DOHH2 (cell line): ENCODE measurements around the gene TLR7.

Experiments
- H3F3A ChIP-seq: fragments of 200-600 bp; sonication (generic), shearing (Covaris generic); 2 replicates; pipeline ENCODE4 v1.6.0; 2016; ENCODE audit warnings: antibody characterized with exemption, mild to moderate bottlenecking; ENCODE audit not compliant: control insufficient read depth, insufficient read depth
- H3K27ac ChIP-seq: fragments of 200-600 bp; sonication (generic); 2 replicates; pipeline ENCODE4 v1.5.1; 2014; ENCODE audit warnings: low read depth, mild to moderate bottlenecking, low read length, moderate library complexity
- H3K27me3 ChIP-seq: fragments of 200-600 bp; sonication (generic); 2 replicates; pipeline ENCODE4 v1.6.1; 2014; ENCODE audit warnings: mild to moderate bottlenecking, low read length, mixed read lengths; ENCODE audit not compliant: control insufficient read depth
- H3K36me3 ChIP-seq: fragments of 200-600 bp; sonication (generic); 2 replicates; pipeline ENCODE4 v1.6.1; 2014; ENCODE audit warnings: mild to moderate bottlenecking, low read length, moderate library complexity, mixed read lengths; ENCODE audit not compliant: control insufficient read depth
- H3K4me1 ChIP-seq: fragments of 200-600 bp; sonication (generic); 2 replicates; pipeline ENCODE4 v1.6.1; 2014; ENCODE audit warnings: mild to moderate bottlenecking, low read length, mixed read lengths; ENCODE audit not compliant: control insufficient read depth
- H3K4me2 ChIP-seq: fragments of 200-600 bp; sonication (generic); 2 replicates; pipeline ENCODE4 v1.6.0; 2014; ENCODE audit warnings: mild to moderate bottlenecking, low read length, moderate library complexity
- H3K4me3 ChIP-seq: fragments of 200-600 bp; sonication (generic); 2 replicates; pipeline ENCODE4 v1.5.1; 2014; ENCODE audit warnings: mild to moderate bottlenecking, low read length, mixed read lengths
- H3K79me2 ChIP-seq: fragments of 200-600 bp; sonication (generic); 2 replicates; pipeline ENCODE4 v1.6.1; 2014; ENCODE audit warnings: mild to moderate bottlenecking, low read length, mixed read lengths; ENCODE audit not compliant: control insufficient read depth
- H3K9me2 ChIP-seq: fragments of 200-600 bp; sonication (generic); replicated peaks from 2 replicates; pipeline ENCODE4 v1.6.1; 2014; ENCODE audit warnings: mild to moderate bottlenecking, low read length, mixed read lengths; ENCODE audit not compliant: control insufficient read depth
- H3K9me3 ChIP-seq: fragments of 200-600 bp; sonication (generic); 2 replicates; pipeline ENCODE4 v1.6.1; 2014; ENCODE audit warnings: antibody characterized with exemption, low read length, mixed read lengths; ENCODE audit not compliant: control insufficient read depth, insufficient read depth
- H4K20me1 ChIP-seq: fragments of 200-600 bp; sonication (generic); 2 replicates; pipeline ENCODE4 v1.6.0; 2014; ENCODE audit warnings: low read depth, mild to moderate bottlenecking, antibody characterized with exemption, low read length, moderate library complexity; ENCODE audit not compliant: control insufficient read depth, insufficient read depth
- EZH2phosphoT487 ChIP-seq: fragments of 200-600 bp; sonication (generic); IDR thresholded peaks from 2 replicates; pipeline ENCODE4 v1.6.1; 2017; ENCODE audit warnings: borderline replicate concordance, mild to moderate bottlenecking, antibody characterized with exemption, low read length, moderate library complexity, mixed read lengths
- TF ChIP-seq, protein P1 (sequence below): fragments of 200-600 bp; sonication (generic); IDR thresholded peaks from one replicate; pipeline ENCODE4 v1.5.1; 2014; ENCODE audit warnings: antibody characterized with exemption, mild to moderate bottlenecking, low read depth, low read length; ENCODE audit not compliant: poor library complexity, severe bottlenecking

The TLR7 gene

DNA sequence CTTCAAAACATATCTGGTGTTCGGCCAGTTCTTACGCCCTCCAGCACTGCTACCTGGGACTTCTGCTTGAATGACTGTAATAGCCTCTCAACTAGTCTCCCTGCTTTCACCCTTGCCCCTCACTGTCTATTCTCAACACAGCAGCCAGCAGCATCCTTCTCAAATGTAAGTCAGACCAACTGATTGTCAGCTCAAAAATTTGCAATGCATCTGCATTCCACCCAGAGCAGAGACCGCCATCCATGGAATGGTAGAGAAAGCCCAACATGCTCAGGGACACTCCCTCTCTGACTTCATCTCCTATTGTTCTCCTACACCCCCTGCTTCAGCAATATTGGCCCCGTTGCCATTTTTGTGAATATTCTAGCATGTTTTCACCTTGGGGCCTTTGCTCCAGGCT is 5.9 kb downstream of the TLR7 start:
- no peaks in the 10 kb centered on the region for H3K9me2 ChIP-seq
- H3K27me3 ChIP-seq = no peaks in the 10 kb centered on the region
- no peak overlapping the region for H3K4me3 ChIP-seq
- H3K4me1 ChIP-seq = peaks cover 42% of the 10 kb centered on the region
- no peaks in the 10 kb centered on the region for H4K20me1 ChIP-seq
- no peak overlapping the region for H3K27ac ChIP-seq
- H3F3A ChIP-seq = no peaks in the 10 kb centered on the region
- TF ChIP-seq EZH2phosphoT487 = no peak
- TF ChIP-seq, protein P1, sequence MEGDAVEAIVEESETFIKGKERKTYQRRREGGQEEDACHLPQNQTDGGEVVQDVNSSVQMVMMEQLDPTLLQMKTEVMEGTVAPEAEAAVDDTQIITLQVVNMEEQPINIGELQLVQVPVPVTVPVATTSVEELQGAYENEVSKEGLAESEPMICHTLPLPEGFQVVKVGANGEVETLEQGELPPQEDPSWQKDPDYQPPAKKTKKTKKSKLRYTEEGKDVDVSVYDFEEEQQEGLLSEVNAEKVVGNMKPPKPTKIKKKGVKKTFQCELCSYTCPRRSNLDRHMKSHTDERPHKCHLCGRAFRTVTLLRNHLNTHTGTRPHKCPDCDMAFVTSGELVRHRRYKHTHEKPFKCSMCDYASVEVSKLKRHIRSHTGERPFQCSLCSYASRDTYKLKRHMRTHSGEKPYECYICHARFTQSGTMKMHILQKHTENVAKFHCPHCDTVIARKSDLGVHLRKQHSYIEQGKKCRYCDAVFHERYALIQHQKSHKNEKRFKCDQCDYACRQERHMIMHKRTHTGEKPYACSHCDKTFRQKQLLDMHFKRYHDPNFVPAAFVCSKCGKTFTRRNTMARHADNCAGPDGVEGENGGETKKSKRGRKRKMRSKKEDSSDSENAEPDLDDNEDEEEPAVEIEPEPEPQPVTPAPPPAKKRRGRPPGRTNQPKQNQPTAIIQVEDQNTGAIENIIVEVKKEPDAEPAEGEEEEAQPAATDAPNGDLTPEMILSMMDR = no peak
- no peak overlapping the region for H3K4me2 ChIP-seq
- H3K79me2 ChIP-seq = no peaks in the 10 kb centered on the region
- peaks cover 5% of the 10 kb centered on the region; the same call in 1 of the 2 replicates for H3K36me3 ChIP-seq
- H3K9me3 ChIP-seq = no peaks in the 10 kb centered on the region

DNA sequence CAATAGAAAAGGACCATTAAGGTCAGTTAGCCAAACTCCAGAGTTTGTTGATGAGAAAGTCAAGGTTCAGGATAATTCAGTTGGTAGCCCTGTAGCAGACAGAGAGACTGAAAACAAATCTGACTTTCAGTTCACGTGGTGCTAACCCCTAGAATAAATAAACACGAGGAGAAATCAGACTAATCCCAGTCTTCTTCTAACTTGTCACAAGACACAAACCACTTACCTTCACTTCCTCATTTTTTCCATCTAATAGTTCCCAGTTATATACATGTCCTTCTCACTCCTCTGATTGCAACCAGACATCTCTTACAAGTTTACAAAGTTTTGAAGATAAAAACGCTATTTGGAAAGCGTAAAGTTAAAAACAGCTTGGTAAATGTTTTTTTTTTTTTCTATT is 7.7 kb downstream of the TLR7 start:
- H3K4me3 ChIP-seq = no peak overlapping the region
- no peak for TF ChIP-seq EZH2phosphoT487
- H3K79me2 ChIP-seq = no peaks in the 10 kb centered on the region
- no peaks in the 10 kb centered on the region for H3K9me3 ChIP-seq
- no peak overlapping the region for H3K27ac ChIP-seq
- no peaks in the 10 kb centered on the region for H3K9me2 ChIP-seq
- no peaks in the 10 kb centered on the region for H3K27me3 ChIP-seq
- H3K4me1 ChIP-seq = peaks cover 30% of the 10 kb centered on the region
- H4K20me1 ChIP-seq = no peaks in the 10 kb centered on the region
- no peaks in the 10 kb centered on the region for H3K36me3 ChIP-seq
- H3K4me2 ChIP-seq = peak overlapping the region; percentile 39
- no peaks in the 10 kb centered on the region for H3F3A ChIP-seq

DNA sequence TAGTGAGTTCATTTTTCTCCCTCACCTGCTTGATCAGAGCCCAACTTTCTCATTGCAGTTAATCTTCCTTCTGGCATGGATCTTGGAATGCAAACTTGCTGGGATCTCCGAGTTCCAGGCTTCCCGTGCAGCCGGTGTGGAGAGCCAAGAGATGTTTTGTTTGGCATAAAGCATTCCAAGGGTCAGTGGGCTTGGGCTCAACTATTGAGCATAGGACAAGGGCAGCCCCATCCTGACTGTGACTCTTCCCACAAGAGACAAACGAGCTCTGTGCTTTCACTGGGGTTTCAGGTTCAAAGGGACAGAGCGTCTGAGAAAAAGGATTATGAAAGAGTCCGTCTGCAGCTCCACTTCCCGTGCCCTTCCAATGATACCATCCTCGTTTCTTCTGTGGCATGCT is 10.5 kb downstream of the TLR7 start:
- TF ChIP-seq EZH2phosphoT487 = no peak
- TF ChIP-seq, protein P1 = no peak
- Histone ChIP-seq H3F3A (no peaks in the 10 kb centered on the region), H3K27ac (no peak overlapping the region), H3K27me3 (no peaks in the 10 kb centered on the region), H4K20me1 (no peaks in the 10 kb centered on the region), H3K9me2 (no peaks in the 10 kb centered on the region), H3K4me2 (no peak overlapping the region), H3K4me1 (peaks cover 14% of the 10 kb centered on the region), H3K9me3 (no peaks in the 10 kb centered on the region), H3K36me3 (no peaks in the 10 kb centered on the region), H3K4me3 (no peak overlapping the region), H3K79me2 (no peaks in the 10 kb centered on the region)

DNA sequence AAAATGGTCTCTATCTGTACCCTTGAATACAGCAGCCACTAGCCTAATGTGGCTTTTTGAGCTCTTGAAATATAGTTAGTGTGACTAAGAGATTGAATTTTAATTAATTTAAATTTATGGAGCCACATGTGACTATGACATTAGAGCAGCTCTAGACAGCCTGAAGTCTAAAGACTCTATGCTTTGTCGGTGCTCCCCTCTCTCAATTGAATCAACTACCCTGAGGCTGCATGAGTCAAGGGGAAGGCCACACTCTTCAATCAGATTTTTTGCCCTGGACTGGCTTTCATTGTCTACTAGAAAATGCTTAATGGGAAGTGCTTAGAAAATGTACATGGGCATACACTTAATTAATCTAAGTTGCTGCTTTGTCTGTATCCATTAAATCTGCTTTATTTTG is 11.7 kb downstream of the TLR7 start:
- Histone ChIP-seq H3F3A (no peaks in the 10 kb centered on the region), H3K79me2 (no peaks in the 10 kb centered on the region), H3K4me1 (peaks cover 14% of the 10 kb centered on the region), H3K36me3 (no peaks in the 10 kb centered on the region), H3K27me3 (no peaks in the 10 kb centered on the region), H3K9me2 (no peaks in the 10 kb centered on the region), H3K9me3 (no peaks in the 10 kb centered on the region), H3K4me2 (no peak overlapping the region), H3K27ac (no peak overlapping the region), H3K4me3 (no peak overlapping the region), H4K20me1 (no peaks in the 10 kb centered on the region)
- TF ChIP-seq, protein P1 = no peak
- TF ChIP-seq EZH2phosphoT487 = no peak
